ENCODE measurements around the gene PHLDB2.

DNA sequence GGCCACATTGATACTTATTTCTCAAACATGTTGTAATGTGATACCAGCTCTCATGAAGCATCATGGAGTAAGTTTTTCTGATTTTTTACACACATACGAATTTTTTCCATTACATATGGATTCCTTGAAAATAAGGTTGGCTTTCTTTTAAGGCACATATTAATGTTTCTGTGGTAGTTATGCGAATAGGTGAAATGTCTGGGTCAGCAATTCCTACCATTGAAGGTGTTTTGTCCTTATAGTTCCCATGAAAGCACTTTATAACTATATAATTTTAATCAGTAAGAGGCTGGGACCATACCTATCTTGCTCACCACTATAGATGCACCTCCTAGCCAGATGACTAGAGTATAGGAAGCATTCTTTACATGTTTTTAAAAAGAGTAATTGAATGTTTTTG is 33.0 kb downstream of the PHLDB2 start:
- TF ChIP-seq, protein P1, sequence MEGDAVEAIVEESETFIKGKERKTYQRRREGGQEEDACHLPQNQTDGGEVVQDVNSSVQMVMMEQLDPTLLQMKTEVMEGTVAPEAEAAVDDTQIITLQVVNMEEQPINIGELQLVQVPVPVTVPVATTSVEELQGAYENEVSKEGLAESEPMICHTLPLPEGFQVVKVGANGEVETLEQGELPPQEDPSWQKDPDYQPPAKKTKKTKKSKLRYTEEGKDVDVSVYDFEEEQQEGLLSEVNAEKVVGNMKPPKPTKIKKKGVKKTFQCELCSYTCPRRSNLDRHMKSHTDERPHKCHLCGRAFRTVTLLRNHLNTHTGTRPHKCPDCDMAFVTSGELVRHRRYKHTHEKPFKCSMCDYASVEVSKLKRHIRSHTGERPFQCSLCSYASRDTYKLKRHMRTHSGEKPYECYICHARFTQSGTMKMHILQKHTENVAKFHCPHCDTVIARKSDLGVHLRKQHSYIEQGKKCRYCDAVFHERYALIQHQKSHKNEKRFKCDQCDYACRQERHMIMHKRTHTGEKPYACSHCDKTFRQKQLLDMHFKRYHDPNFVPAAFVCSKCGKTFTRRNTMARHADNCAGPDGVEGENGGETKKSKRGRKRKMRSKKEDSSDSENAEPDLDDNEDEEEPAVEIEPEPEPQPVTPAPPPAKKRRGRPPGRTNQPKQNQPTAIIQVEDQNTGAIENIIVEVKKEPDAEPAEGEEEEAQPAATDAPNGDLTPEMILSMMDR (IDR thresholded peaks at IDR 0.05) = no peak
- TF ChIP-seq POLR2A (IDR thresholded peaks at IDR 0.05) = no peak
